Mononuclear cell (primary cell): Measurements from ENCODE around the gene GSK3B. TPM values are rescaled to one million over a fixed set of nuclear protein-coding genes. Genes with fewer than 3 reads are reported as not detected.
"Not testable (repeated sequence)": the region's sequence is repeated elsewhere in the genome, so short reads cannot be mapped to it uniquely, and the experiment has no call there.

ENCODE experiments used
- H3K27me3 ChIP-seq: 2 replicates; pipeline ENCODE4 v1.6.0; 2011; ENCODE audit warnings: low read length, control low read depth; ENCODE audit not compliant: insufficient read depth
- H3K4me1 ChIP-seq: 2 replicates; pipeline ENCODE4 v1.5.1; 2011; ENCODE audit warnings: mild to moderate bottlenecking, low read length, control low read depth; ENCODE audit not compliant: insufficient read depth
- H3K4me3 ChIP-seq: 2 replicates; pipeline ENCODE4 v1.5.1; 2011; ENCODE audit warnings: mild to moderate bottlenecking, low read length, moderate library complexity
- H3K9me3 ChIP-seq: 2 replicates; pipeline ENCODE4 v1.5.1; 2011; ENCODE audit warnings: low read depth, mild to moderate bottlenecking, control low read depth, low read length
- total RNA-seq: library from RNA; depleted of rRNA; stranded (reverse); fragments of >200 nt; gene quantifications from one replicate; pipeline ENCODE4 v1.2.3, GENCODE V29; 2012

Gene GSK3B
- total RNA-seq, 1 donor: 41.2 TPM

- H3K9me3 ChIP-seq: no peaks in the 10 kb centered on the region
- no peak overlapping the region for H3K4me3 ChIP-seq
- no peaks in the 10 kb centered on the region for H3K27me3 ChIP-seq
- peaks cover 30% of the 10 kb centered on the region for H3K4me1 ChIP-seq
Measured at GRCh38 chr3:120081719-120082118, 12.5 kb downstream of the GSK3B start.

- Histone ChIP-seq H3K4me1 (peaks cover 30% of the 10 kb centered on the region), H3K9me3 (no peaks in the 10 kb centered on the region), H3K27me3 (no peaks in the 10 kb centered on the region), H3K4me3 (no peak overlapping the region)
Measured at GRCh38 chr3:120080836-120081235, 13.4 kb downstream of the GSK3B start.

- no peak overlapping the region for H3K4me3 ChIP-seq
- H3K9me3 ChIP-seq: no peaks in the 10 kb centered on the region
- no peaks in the 10 kb centered on the region for H3K27me3 ChIP-seq
- peaks cover 35% of the 10 kb centered on the region for H3K4me1 ChIP-seq
Measured at GRCh38 chr3:120077731-120078130, 16.5 kb downstream of the GSK3B start.

- Histone ChIP-seq H3K9me3 (no peaks in the 10 kb centered on the region), H3K4me1 (peaks cover 16% of the 10 kb centered on the region), H3K27me3 (no peaks in the 10 kb centered on the region), H3K4me3 (no peak overlapping the region)
Measured at GRCh38 chr3:120072867-120073525, 21.3 kb downstream of the GSK3B start.

GRCh38 chr3:120071259-120071658 is 23.0 kb downstream of the GSK3B start:
- no peaks in the 10 kb centered on the region for H3K9me3 ChIP-seq
- peaks cover 23% of the 10 kb centered on the region for H3K4me1 ChIP-seq
- no peak overlapping the region for H3K4me3 ChIP-seq
- no peaks in the 10 kb centered on the region for H3K27me3 ChIP-seq

GRCh38 chr3:120070263-120070981 is 23.8 kb downstream of the GSK3B start:
- H3K27me3 ChIP-seq: no peaks in the 10 kb centered on the region
- H3K4me1 ChIP-seq: peaks cover 23% of the 10 kb centered on the region
- no peak overlapping the region for H3K4me3 ChIP-seq
- no peaks in the 10 kb centered on the region for H3K9me3 ChIP-seq

- no peaks in the 10 kb centered on the region for H3K27me3 ChIP-seq
- H3K4me1 ChIP-seq: peaks cover 15% of the 10 kb centered on the region
- no peaks in the 10 kb centered on the region for H3K9me3 ChIP-seq
- no peak overlapping the region for H3K4me3 ChIP-seq
Measured at GRCh38 chr3:120067083-120067482, 27.2 kb downstream of the GSK3B start.

- peaks cover 15% of the 10 kb centered on the region for H3K4me1 ChIP-seq
- no peak overlapping the region for H3K4me3 ChIP-seq
- H3K27me3 ChIP-seq: no peaks in the 10 kb centered on the region
- H3K9me3 ChIP-seq: no peaks in the 10 kb centered on the region
Measured at GRCh38 chr3:120066634-120067033, 27.6 kb downstream of the GSK3B start.

GRCh38 chr3:120064641-120065040 is 29.6 kb downstream of the GSK3B start:
- Histone ChIP-seq H3K27me3 (no peaks in the 10 kb centered on the region), H3K9me3 (no peaks in the 10 kb centered on the region)

GRCh38 chr3:120062474-120062873 is 31.8 kb downstream of the GSK3B start:
- peaks cover 14% of the 10 kb centered on the region for H3K4me1 ChIP-seq
- no peak overlapping the region for H3K4me3 ChIP-seq
- H3K27me3 ChIP-seq: no peaks in the 10 kb centered on the region
- H3K9me3 ChIP-seq: no peaks in the 10 kb centered on the region

More at GRCh38 chr3:120064641-120065040, 29.6 kb downstream of the GSK3B start:
- Histone ChIP-seq H3K4me3 (no peak overlapping the region), H3K4me1 (peaks cover 22% of the 10 kb centered on the region)

- no peak overlapping the region for H3K4me3 ChIP-seq
- no peaks in the 10 kb centered on the region for H3K9me3 ChIP-seq
- H3K27me3 ChIP-seq: no peaks in the 10 kb centered on the region
- H3K4me1 ChIP-seq: peaks cover 7% of the 10 kb centered on the region
Measured at GRCh38 chr3:120059081-120059864, 35.0 kb downstream of the GSK3B start.

- no peaks in the 10 kb centered on the region for H3K9me3 ChIP-seq
- no peaks in the 10 kb centered on the region for H3K27me3 ChIP-seq
- H3K4me3 ChIP-seq: no peak overlapping the region
- H3K4me1 ChIP-seq: peaks cover 7% of the 10 kb centered on the region
Measured at GRCh38 chr3:120057626-120058025, 36.6 kb downstream of the GSK3B start.

- Histone ChIP-seq H3K9me3 (no peaks in the 10 kb centered on the region), H3K27me3 (no peaks in the 10 kb centered on the region), H3K4me1 (peaks cover 7% of the 10 kb centered on the region), H3K4me3 (no peak overlapping the region)
Measured at GRCh38 chr3:120057029-120057428, 37.2 kb downstream of the GSK3B start.

- H3K9me3 ChIP-seq, H3K27me3 ChIP-seq, H3K4me3 ChIP-seq: not testable (repeated sequence)
- H3K4me1 ChIP-seq: peaks cover 18% of the 10 kb centered on the region
Measured at GRCh38 chr3:120053647-120054046, 40.6 kb downstream of the GSK3B start.

- no peaks in the 10 kb centered on the region for H3K27me3 ChIP-seq
- H3K9me3 ChIP-seq: no peaks in the 10 kb centered on the region
- H3K4me1 ChIP-seq: peaks cover 18% of the 10 kb centered on the region
- no peak overlapping the region for H3K4me3 ChIP-seq
Measured at GRCh38 chr3:120052677-120053076, 41.6 kb downstream of the GSK3B start.
